ENCODE measurements around the gene SLC6A6. TPM values are rescaled to one million over a fixed set of nuclear protein-coding genes. Genes with fewer than 3 reads are reported as not detected.

SLC6A6 gene
- total RNA-seq, 1 donor from 2014 or later, result 46.3 TPM

DNA sequence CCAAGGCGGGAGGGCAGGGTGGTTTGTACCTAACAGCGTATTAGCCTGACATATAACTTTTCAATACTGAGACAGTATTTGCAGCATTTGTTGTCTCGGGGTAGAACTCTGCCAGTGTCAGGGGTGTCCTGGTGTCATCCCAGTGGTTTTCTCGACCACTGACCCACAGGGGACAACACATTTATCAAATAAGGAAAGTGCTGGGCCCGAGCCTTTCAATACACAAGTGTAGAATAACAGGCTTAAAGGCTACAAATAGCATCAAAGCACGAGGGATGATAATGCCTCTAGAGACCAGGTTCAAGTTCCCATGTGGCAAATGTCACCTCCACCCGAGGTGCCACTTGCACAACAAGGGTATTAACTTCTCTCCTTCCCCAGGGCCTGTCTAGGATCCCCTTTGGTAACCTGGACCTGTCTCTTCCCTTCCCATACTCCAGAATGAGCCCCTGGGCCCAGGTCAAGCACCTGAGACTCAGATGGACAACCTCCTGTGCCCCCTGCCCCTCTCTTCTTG lies 9.5 kb upstream of the SLC6A6 start:
- Mint-ChIP-seq H3K4me3 (ENCODE audit: unreplicated experiment) (no peak overlapping the region), H3K36me3 (ENCODE audit: low read depth, unreplicated experiment) (no peaks in the 10 kb centered on the region), H3K9me3 (ENCODE audit: unreplicated experiment) (no peaks in the 10 kb centered on the region), H3K27ac (ENCODE audit: unreplicated experiment) (peak overlapping the region; percentile 42), H3K4me1 (ENCODE audit: unreplicated experiment) (peaks cover 6% of the 10 kb centered on the region), H3K27me3 (ENCODE audit: unreplicated experiment) (peaks cover 5% of the 10 kb centered on the region)
- DNase-seq (ENCODE audit: low spot score), result no peak
- TF ChIP-seq, protein P1, sequence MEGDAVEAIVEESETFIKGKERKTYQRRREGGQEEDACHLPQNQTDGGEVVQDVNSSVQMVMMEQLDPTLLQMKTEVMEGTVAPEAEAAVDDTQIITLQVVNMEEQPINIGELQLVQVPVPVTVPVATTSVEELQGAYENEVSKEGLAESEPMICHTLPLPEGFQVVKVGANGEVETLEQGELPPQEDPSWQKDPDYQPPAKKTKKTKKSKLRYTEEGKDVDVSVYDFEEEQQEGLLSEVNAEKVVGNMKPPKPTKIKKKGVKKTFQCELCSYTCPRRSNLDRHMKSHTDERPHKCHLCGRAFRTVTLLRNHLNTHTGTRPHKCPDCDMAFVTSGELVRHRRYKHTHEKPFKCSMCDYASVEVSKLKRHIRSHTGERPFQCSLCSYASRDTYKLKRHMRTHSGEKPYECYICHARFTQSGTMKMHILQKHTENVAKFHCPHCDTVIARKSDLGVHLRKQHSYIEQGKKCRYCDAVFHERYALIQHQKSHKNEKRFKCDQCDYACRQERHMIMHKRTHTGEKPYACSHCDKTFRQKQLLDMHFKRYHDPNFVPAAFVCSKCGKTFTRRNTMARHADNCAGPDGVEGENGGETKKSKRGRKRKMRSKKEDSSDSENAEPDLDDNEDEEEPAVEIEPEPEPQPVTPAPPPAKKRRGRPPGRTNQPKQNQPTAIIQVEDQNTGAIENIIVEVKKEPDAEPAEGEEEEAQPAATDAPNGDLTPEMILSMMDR (IDR thresholded peaks at IDR 0.05; ENCODE audit: unreplicated experiment), result no peak

DNA sequence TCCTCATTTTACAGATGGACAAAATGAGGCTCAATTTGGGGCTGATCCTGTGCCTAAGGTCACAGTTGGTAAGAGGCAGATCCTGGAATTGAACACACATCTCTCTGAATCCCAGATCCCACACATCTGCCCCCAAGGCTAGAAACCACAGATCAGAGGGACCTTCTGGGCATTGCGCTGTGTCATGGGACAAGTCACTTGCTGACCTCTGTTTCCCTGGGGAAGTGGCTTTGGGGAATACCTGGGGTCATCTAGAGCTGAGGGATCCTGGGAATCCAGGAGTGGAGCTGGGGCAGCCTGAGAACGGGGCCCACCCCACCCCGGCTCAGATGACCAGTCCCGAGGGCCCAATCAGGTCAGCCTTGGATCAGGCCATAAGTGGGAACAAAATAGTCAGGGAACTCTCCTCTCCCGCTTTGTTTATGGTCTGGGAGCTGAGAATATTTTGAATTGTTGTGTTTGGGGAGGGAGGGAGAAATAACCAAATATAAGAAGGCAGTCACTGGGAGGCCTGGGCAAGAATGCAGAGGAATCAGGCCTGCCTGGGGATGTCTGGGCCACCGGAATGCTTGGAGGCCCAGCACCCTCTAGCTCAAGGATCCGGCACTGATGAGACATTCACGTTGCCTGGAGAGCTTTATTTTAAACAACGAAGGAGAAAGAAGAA lies 8.8 kb upstream of the SLC6A6 start:
- DNase-seq (ENCODE audit: low spot score), result no peak
- TF ChIP-seq, protein P1 (IDR thresholded peaks at IDR 0.05; ENCODE audit: unreplicated experiment), result no peak
- peaks cover 6% of the 10 kb centered on the region for H3K4me1 Mint-ChIP-seq (ENCODE audit: unreplicated experiment)
- H3K27me3 Mint-ChIP-seq (ENCODE audit: unreplicated experiment), result peaks cover 5% of the 10 kb centered on the region
- no peaks in the 10 kb centered on the region for H3K36me3 Mint-ChIP-seq (ENCODE audit: low read depth, unreplicated experiment)
- no peaks in the 10 kb centered on the region for H3K9me3 Mint-ChIP-seq (ENCODE audit: unreplicated experiment)
- peak overlapping the region; percentile 42 for H3K27ac Mint-ChIP-seq (ENCODE audit: unreplicated experiment)
- no peak overlapping the region for H3K4me3 Mint-ChIP-seq (ENCODE audit: unreplicated experiment)

DNA sequence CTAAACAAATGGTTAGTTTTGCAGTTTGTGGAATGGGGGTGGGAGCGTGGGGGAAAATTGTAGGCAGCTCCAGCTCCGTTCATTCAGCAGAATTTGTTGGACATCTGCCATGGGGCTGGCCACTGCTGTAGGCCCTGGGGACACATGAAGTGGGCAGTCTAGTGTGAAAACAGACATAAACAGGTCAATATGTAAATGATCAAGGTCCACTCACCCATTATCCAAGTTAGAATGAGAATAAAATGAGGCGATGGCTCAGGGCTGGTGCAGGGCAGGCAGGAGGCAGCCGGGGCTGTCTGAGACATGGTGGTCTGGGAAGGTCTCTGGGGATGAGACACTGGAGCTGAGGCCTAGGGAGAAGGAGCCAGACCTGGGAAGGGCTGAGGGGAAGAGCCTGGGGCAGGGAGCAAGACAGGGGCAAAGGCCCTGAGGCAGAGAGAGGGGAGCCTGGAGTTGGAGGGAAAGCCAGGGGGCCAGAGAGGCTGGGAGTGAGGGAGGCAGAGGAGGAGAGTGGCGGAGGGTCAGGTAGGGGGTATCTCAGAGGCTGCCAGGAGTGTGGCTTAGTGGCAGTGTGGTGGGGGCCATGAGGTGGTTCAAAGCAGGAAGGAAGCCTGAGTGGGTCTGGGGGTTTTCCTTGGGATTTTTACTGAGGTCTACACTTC lies 6.2 kb upstream of the SLC6A6 start:
- Mint-ChIP-seq H3K4me1 (ENCODE audit: unreplicated experiment) (peaks cover 6% of the 10 kb centered on the region), H3K9me3 (ENCODE audit: unreplicated experiment) (no peaks in the 10 kb centered on the region), H3K4me3 (ENCODE audit: unreplicated experiment) (no peak overlapping the region), H3K27me3 (ENCODE audit: unreplicated experiment) (peaks cover 14% of the 10 kb centered on the region), H3K27ac (ENCODE audit: unreplicated experiment) (no peak overlapping the region), H3K36me3 (ENCODE audit: low read depth, unreplicated experiment) (no peaks in the 10 kb centered on the region)
- no peak for DNase-seq (ENCODE audit: low spot score)
- TF ChIP-seq, protein P1 (IDR thresholded peaks at IDR 0.05; ENCODE audit: unreplicated experiment), result no peak

DNA sequence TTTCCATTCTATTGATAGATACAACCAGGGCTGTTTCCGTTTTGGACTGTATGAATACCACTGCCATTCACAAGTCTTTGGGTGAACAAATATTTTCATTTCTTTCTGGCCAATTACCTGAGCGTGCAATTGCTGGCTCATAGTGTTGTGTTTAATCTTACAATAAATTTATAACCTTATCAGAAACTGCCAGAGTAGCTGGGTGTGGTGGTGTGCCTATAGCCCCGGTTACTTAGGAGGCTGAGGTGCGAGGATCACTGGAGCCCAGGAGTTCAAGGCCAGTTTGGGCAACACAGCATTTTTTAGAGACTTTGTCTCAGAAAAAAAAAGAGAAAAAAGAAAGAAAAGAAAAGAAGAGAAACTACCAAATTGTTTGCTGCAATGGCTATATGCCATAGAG lies 5.4 kb upstream of the SLC6A6 start:
- Mint-ChIP-seq H3K9me3 (ENCODE audit: unreplicated experiment) (no peaks in the 10 kb centered on the region), H3K4me1 (ENCODE audit: unreplicated experiment) (peaks cover 12% of the 10 kb centered on the region), H3K36me3 (ENCODE audit: low read depth, unreplicated experiment) (no peaks in the 10 kb centered on the region), H3K27me3 (ENCODE audit: unreplicated experiment) (peaks cover 18% of the 10 kb centered on the region), H3K27ac (ENCODE audit: unreplicated experiment) (no peak overlapping the region), H3K4me3 (ENCODE audit: unreplicated experiment) (no peak overlapping the region)
- DNase-seq (ENCODE audit: low spot score), result no peak
- TF ChIP-seq, protein P1 (IDR thresholded peaks at IDR 0.05; ENCODE audit: unreplicated experiment), result no peak

DNA sequence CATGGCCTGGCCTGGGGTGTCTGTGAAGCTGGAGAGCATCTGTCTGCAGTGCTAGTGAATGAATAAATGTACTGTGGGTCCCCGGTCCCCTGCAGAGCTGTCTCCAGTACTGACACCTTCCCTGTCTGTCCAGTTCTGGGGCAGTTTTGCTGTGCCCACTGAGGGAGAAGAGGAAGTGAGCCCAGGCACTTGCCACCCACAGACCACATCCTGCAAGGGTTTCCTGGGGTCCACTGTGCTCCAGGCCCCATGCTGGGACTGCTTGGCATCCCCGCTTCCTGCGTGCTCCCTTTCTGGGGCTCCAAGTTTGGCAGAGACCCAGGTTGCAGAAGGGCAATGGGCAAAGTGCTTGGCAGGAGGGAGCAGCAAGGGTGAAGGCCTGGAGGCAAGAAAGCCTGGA lies 4.9 kb upstream of the SLC6A6 start:
- no peak for DNase-seq (ENCODE audit: low spot score)
- peaks cover 18% of the 10 kb centered on the region for H3K27me3 Mint-ChIP-seq (ENCODE audit: unreplicated experiment)
- peaks cover 13% of the 10 kb centered on the region for H3K4me1 Mint-ChIP-seq (ENCODE audit: unreplicated experiment)
- H3K27ac Mint-ChIP-seq (ENCODE audit: unreplicated experiment), result no peak overlapping the region
- H3K36me3 Mint-ChIP-seq (ENCODE audit: low read depth, unreplicated experiment), result no peaks in the 10 kb centered on the region
- no peak overlapping the region for H3K4me3 Mint-ChIP-seq (ENCODE audit: unreplicated experiment)
- H3K9me3 Mint-ChIP-seq (ENCODE audit: unreplicated experiment), result no peaks in the 10 kb centered on the region
- TF ChIP-seq, protein P1 (IDR thresholded peaks at IDR 0.05; ENCODE audit: unreplicated experiment), result no peak
